HCT116 (cell line): Measurements from ENCODE around the gene AQP6. TPM values are rescaled to one million over a fixed set of nuclear protein-coding genes. Genes with fewer than 3 reads are reported as not detected.

Experiments
- ATAC-seq: fragments of 200-7000 bp; cut with Tn5 transposase; 2 replicates; pipeline ENCODE4 v1.9.1; 2020; ENCODE audit warnings: mild to moderate bottlenecking, moderate library complexity
- BruUV-seq: library from RNA; stranded (reverse); fragments of 400-500 nt; replicated peaks from 2 replicates; lab custom pipeline; 2021; lab: Mats Ljungman, UMichigan
- CTCF ChIA-PET: fragments of 300-600 bp; sonication (Branson Sonifier 250); formaldehyde crosslinking; loops from one replicate; lab custom pipeline; 2021; ENCODE audit warnings: antibody characterized with exemption; lab: Charles Lee
- POLR2A ChIA-PET: fragments of 300-600, 350-600 bp; sonication (Branson Sonifier 250); formaldehyde crosslinking; loops from one replicate; lab custom pipeline; 2021; ENCODE audit warnings: antibody characterized with exemption; lab: Charles Lee
- RAD21 ChIA-PET, 2 experiments: fragments of 300-600 bp; sonication (Branson Sonifier 250); formaldehyde crosslinking; loops; one replicate each; lab custom pipeline; 2023; ENCODE audit warnings: low total read pairs in 2 of 2; ENCODE audit not compliant: uncharacterized antibody in 2 of 2, unreplicated experiment in 2 of 2, low non-redundant PET in 1 of 2; lab: Charles Lee
- DNase-seq: peaks from one replicate; pipeline ENCODE4 v3.0.0-alpha.2; 2010; ENCODE audit warnings: low read depth, low spot score
- H2AFZ ChIP-seq: fragments of 200-600 bp; shearing (Covaris generic), sonication (generic); 2 replicates; pipeline ENCODE4 v1.6.1; 2017; ENCODE audit warnings: low read depth, mixed run types, mixed read lengths, antibody characterized with exemption, low read length; ENCODE audit not compliant: poor library complexity, severe bottlenecking
- H3K27ac ChIP-seq: 2 replicates; pipeline ENCODE4 v1.5.1; 2012; ENCODE audit warnings: low read depth, low read length
- H3K27me3 ChIP-seq: fragments of 200-600 bp; sonication (generic); 2 replicates; pipeline ENCODE4 v1.6.1; 2016; ENCODE audit warnings: mixed run types, low read length, mixed read lengths; ENCODE audit not compliant: insufficient read depth
- H3K36me3 ChIP-seq, 2 experiments: fragments of 200-500 bp in 1 of 2; fragments of 200-600 bp in 1 of 2; sonication (Bioruptor generic) in 1 of 2; sonication (generic) in 1 of 2; 2 replicates each; pipeline versions ENCODE4 v1.5.1 to v1.6.1; 2014 to 2016; ENCODE audit warnings: low read length in 2 of 2, inconsistent platforms in 1 of 2, mixed read lengths in 1 of 2, mixed run types in 1 of 2; ENCODE audit not compliant: insufficient read depth in 2 of 2, control insufficient read depth in 1 of 2
- H3K4me1 ChIP-seq, 2 experiments: fragments of 200-600 bp in 1 of 2; sonication (generic) in 1 of 2; 2 replicates each; pipeline versions ENCODE4 v1.5.1 to v1.6.1; 2012 to 2017; ENCODE audit warnings: low read length in 2 of 2, inconsistent platforms in 1 of 2, mild to moderate bottlenecking in 1 of 2, mixed read lengths in 1 of 2, mixed run types in 1 of 2, moderate library complexity in 1 of 2; ENCODE audit not compliant: insufficient read depth in 2 of 2, control insufficient read depth in 1 of 2
- H3K4me2 ChIP-seq: fragments of 200-600 bp; sonication (generic); 2 replicates; pipeline ENCODE4 v1.6.1; 2017; ENCODE audit warnings: mixed run types, low read length, mixed read lengths
- H3K4me3 ChIP-seq, 2 experiments: fragments of 200-600 bp in 1 of 2; sonication (generic) in 1 of 2; replicated peaks in 1 of 2; 2 replicates each; pipeline ENCODE4 v1.5.1; 2011 to 2016; ENCODE audit warnings: low read length in 2 of 2, control low read depth in 1 of 2, low read depth in 1 of 2, mild to moderate bottlenecking in 1 of 2, mixed read lengths in 1 of 2, mixed run types in 1 of 2
- H3K79me2 ChIP-seq: fragments of 200-600 bp; sonication (generic); 2 replicates; pipeline ENCODE4 v1.6.1; 2017; ENCODE audit warnings: mild to moderate bottlenecking, mixed run types, low read length, moderate library complexity, mixed read lengths; ENCODE audit not compliant: insufficient read depth
- H3K9ac ChIP-seq: fragments of 200-600 bp; sonication (generic); 2 replicates; pipeline ENCODE4 v1.6.1; 2016; ENCODE audit warnings: low read length, mixed read lengths
- H3K9me2 ChIP-seq: fragments of 200-600 bp; sonication (generic), shearing (Covaris generic); 2 replicates; pipeline ENCODE4 v1.6.1; 2017; ENCODE audit warnings: mixed run types, mild to moderate bottlenecking, moderate library complexity; ENCODE audit not compliant: insufficient read depth
- H3K9me3 ChIP-seq, 2 experiments: fragments of 200-500 bp in 1 of 2; fragments of 200-600 bp in 1 of 2; sonication (Bioruptor generic) in 1 of 2; sonication (generic) in 1 of 2; 2 replicates each; pipeline ENCODE4 v1.6.1; 2014 to 2017; ENCODE audit warnings: low read length in 2 of 2, mixed read lengths in 2 of 2, inconsistent platforms in 1 of 2, low read depth in 1 of 2, mild to moderate bottlenecking in 1 of 2, mixed run types in 1 of 2, moderate library complexity in 1 of 2; ENCODE audit not compliant: control insufficient read depth in 1 of 2, insufficient read depth in 1 of 2
- H4K20me1 ChIP-seq: fragments of 200-600 bp; sonication (generic), shearing (Covaris generic); 2 replicates; pipeline ENCODE4 v1.6.1; 2017; ENCODE audit warnings: mixed run types, mild to moderate bottlenecking, moderate library complexity; ENCODE audit not compliant: insufficient read depth
- ATF3 ChIP-seq: IDR thresholded peaks from 2 replicates; pipeline ENCODE4 v1.6.1; 2012
- CBX3 ChIP-seq: IDR thresholded peaks from 2 replicates; pipeline ENCODE4 v1.6.1; 2012; ENCODE audit warnings: low read depth
- CEBPB ChIP-seq: IDR thresholded peaks from 2 replicates; pipeline ENCODE4 v1.6.1; 2012; ENCODE audit warnings: low read depth
- EGR1 ChIP-seq: IDR thresholded peaks from 2 replicates; pipeline ENCODE4 v1.6.1; 2012; ENCODE audit warnings: low read depth
- ELF1 ChIP-seq: IDR thresholded peaks from 2 replicates; pipeline ENCODE4 v1.6.1; 2012; ENCODE audit warnings: low read depth, borderline replicate concordance
- EZH2 ChIP-seq: fragments of 200-600 bp; sonication (generic); IDR thresholded peaks from 2 replicates; pipeline ENCODE4 v1.6.1; 2017; ENCODE audit warnings: antibody characterized with exemption, mixed run types
- JUND ChIP-seq: IDR thresholded peaks from 2 replicates; pipeline ENCODE4 v1.6.1; 2012
- MAX ChIP-seq: IDR thresholded peaks from 2 replicates; pipeline ENCODE4 v1.6.1; 2012
- POLR2A ChIP-seq: IDR thresholded peaks from 2 replicates; pipeline ENCODE4 v1.7.0; 2011; ENCODE audit warnings: borderline replicate concordance; ENCODE audit not compliant: insufficient read depth, insufficient read length; ENCODE audit errors: extremely low read depth
- POLR2AphosphoS5 ChIP-seq: IDR thresholded peaks from 2 replicates; pipeline ENCODE4 v1.6.1; 2011; ENCODE audit warnings: mild to moderate bottlenecking, low read depth, low read length, moderate library complexity
- RAD21 ChIP-seq: IDR thresholded peaks from 2 replicates; pipeline ENCODE4 v1.6.1; 2012; ENCODE audit warnings: low read depth, mild to moderate bottlenecking
- REST ChIP-seq: IDR thresholded peaks from 2 replicates; pipeline ENCODE4 v1.6.1; 2012; ENCODE audit warnings: low read depth
- SP1 ChIP-seq: IDR thresholded peaks from 2 replicates; pipeline ENCODE4 v1.6.1; 2012; ENCODE audit warnings: low read depth
- SRF ChIP-seq: IDR thresholded peaks from 2 replicates; pipeline ENCODE4 v1.6.1; 2012; ENCODE audit warnings: low read depth
- YY1 ChIP-seq: IDR thresholded peaks from 2 replicates; pipeline ENCODE4 v1.6.1; 2011; ENCODE audit warnings: low read length, low read depth, moderate library complexity, mild to moderate bottlenecking; ENCODE audit not compliant: insufficient replicate concordance; ENCODE audit errors: extremely low read depth
- ZBTB33 ChIP-seq: IDR thresholded peaks from 2 replicates; pipeline ENCODE4 v1.6.1; 2011; ENCODE audit warnings: mild to moderate bottlenecking, low read length, moderate library complexity; ENCODE audit not compliant: insufficient replicate concordance; ENCODE audit errors: extremely low read depth
- ZNF274 ChIP-seq: fragments of 200-500 bp; sonication (Bioruptor generic); IDR thresholded peaks from 2 replicates; pipeline ENCODE4 v1.6.1; 2014; ENCODE audit warnings: mild to moderate bottlenecking, low read depth, low read length, inconsistent platforms
- intact Hi-C: fragments of 100-400 bp; cut with micrococcal nuclease; formaldehyde crosslinking; loops from 2 replicates; pipeline ENCODE4 v1.10.0; 2022
- total RNA-seq: library from RNA; stranded (reverse); gene quantifications from one replicate; pipeline ENCODE4 v1.2.1, GENCODE V29; 2021; ENCODE audit not compliant: unreplicated experiment

The AQP6 gene
- total RNA-seq, 1 experiment from 2014 or later: not detected

- Histone ChIP-seq H3K9me3 (no peaks in the 10 kb centered on the region), H3K79me2 (no peaks in the 10 kb centered on the region), H3K27ac (no peak overlapping the region), H3K9ac (0 out of 2 replicates have a peak overlapping the region, but pooled peaks have one; percentile 18), H3K4me1 (peaks cover 3 to 13% of the 10 kb centered on the region in 2 experiments; a peak in 3 of 4 replicates), H3K9me2 (no peaks in the 10 kb centered on the region), H2AFZ (peak overlapping the region; percentile 97), H3K27me3 (no peaks in the 10 kb centered on the region), H3K36me3 (no peaks in the 10 kb centered on the region), H3K4me2 (peak overlapping the region; percentile 57), H4K20me1 (no peaks in the 10 kb centered on the region), H3K4me3 (no peak overlapping the region)
- no TSS peak for BruUV-seq
- ChIA-PET POLR2A (interaction anchor here (1.1 to 1.9 kb wide), 3 partner anchors 14 to 205 kb away, joined by 3 to 7 read pairs (median 6); partner anchors contain the start of gene TMBIM6), CTCF (interaction anchor here (0.9 to 4.0 kb wide), 20 partner anchors 9 to 323 kb away, joined by 3 to 45 read pairs (median 8); partner anchors contain the start of gene PRPF40B), RAD21 (interaction anchor here (0.6 to 1.6 kb wide), 5 partner anchors 14 to 1254 kb away, joined by 3 to 6 read pairs (median 3); no protein-coding TSS in a partner anchor)
- ATAC-seq: peak; percentile 9
- intact Hi-C loops: no loop called here
- TF ChIP-seq JUND (no peak), YY1 (no peak), CBX3 (no peak), SRF (no peak), ZBTB33 (no peak), REST (no peak), EGR1 (no peak), POLR2AphosphoS5 (no peak), MAX (no peak), EZH2 (no peak), CEBPB (no peak), RAD21 (no peak), SP1 (no peak), ZNF274 (no peak), POLR2A (no peak), ATF3 (no peak), ELF1 (no peak)
- TF ChIP-seq, all 23 proteins: peak for 0
- no peak for DNase-seq
These were observed 26.7 kb upstream of the AQP6 start for GRCh38 chr12:49946086-49946485.
